Eye (tissue), 1 donor: Measurements from ENCODE around the gene TMEM42.
"Not testable (repeated sequence)": the region's sequence is repeated elsewhere in the genome, so short reads cannot be mapped to it uniquely, and the experiment has no call there.

Source experiments
- DNase-seq: peaks from one replicate; pipeline ENCODE4 v3.0.0-alpha.2; 2015

The TMEM42 gene

GRCh38 chr3:44861412-44862225 lies at the start of gene TMEM42:
TMEM42 (plus strand) TSS chr3:44861912; CDS start chr3:44861925, 13 bp downstream.
- DNase-seq, result peak; percentile 98

- no peak for DNase-seq
Observed at GRCh38 chr3:44814751-44815150, 47.0 kb upstream of the TMEM42 start.

GRCh38 chr3:44816334-44816733 lies 45.4 kb upstream of the TMEM42 start:
- DNase-seq, result not testable (repeated sequence)

DNA sequence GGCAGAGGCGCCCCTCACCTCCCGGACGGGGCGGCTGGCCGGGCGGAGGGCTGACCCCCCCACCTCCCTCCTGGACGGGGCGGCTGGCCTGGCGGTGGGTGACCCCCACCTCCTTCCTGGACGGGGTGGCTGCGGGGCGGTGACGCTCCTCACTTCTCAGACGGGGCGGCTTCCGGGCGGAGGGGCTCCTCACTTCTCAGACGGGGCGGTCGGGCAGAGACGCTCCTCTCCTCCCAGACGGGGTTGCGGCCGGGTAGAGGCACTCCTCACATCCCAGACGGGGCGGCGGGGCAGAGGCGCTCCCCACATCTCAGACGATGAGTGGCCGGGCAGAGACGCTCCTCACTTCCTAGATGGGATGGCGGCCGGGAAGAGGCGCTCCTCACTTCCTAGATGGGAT lies 40.5 kb upstream of the TMEM42 start:
- DNase-seq, result not testable (repeated sequence)

GRCh38 chr3:44825264-44825925 lies 36.3 kb upstream of the TMEM42 start:
- no peak for DNase-seq

- no peak for DNase-seq
Observed at GRCh38 chr3:44827196-44827595, 34.5 kb upstream of the TMEM42 start.

GRCh38 chr3:44831232-44831631 lies 30.5 kb upstream of the TMEM42 start:
- DNase-seq, result no peak

DNA sequence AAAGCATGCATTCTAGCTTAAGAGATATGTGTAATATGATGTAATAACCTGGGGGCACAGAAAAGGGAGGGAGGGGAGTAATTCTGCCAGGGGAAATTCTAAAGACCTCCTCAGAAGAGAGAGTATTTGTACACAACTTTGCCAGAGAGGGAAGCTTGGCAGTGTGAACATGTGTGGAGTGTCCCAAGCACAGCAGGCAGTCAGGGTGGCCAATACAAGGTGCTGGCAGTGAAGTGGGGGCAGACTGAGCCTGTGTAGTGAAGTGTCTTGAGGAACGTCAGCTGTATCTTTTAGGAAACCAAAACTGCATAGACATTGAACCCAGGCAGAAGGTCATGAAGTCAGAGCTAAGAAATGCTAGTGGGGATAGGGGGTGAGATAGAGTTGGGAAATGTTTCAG lies 29.7 kb upstream of the TMEM42 start:
- no peak for DNase-seq

DNA sequence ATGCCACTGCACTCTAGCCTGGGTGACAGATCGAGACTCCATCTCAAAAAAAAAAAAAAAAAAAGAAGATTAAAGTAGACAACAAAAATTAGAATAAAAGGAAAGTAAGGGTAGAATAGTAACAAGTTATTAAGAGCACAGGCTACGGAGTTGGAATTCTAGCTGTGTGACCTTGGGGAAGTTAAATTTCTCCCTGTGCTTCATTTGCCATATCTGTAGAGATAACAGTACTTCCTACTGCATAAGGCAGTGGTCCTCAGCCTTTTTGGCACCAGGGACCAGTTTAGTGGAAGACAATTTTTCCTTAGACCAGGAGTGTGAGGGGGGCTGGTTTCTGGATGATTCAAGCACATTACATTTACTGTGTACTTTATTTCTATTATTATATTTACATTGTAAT lies 28.7 kb upstream of the TMEM42 start:
- no peak for DNase-seq

- DNase-seq, result peak; percentile 24
Observed at GRCh38 chr3:44833394-44833793, 28.3 kb upstream of the TMEM42 start.

DNA sequence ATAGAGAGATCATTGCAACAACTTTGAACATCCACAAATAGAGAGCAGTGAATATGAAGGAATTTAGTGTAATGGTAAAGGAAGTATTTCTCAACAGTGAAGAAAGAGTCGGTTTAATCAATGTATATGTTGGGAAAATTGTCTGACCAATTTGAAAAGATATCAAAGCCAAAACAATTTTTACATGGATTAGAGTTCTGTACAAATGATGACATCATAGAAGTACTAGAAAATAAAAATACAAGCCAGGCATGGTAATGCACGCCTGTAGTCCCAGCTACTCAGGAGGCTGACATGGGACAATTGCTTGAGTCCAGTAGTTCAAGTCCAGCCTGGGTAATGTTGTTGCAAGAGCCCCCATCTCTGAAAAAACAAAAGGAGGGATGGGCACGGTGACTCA lies 26.0 kb upstream of the TMEM42 start:
- DNase-seq, result no peak

DNA sequence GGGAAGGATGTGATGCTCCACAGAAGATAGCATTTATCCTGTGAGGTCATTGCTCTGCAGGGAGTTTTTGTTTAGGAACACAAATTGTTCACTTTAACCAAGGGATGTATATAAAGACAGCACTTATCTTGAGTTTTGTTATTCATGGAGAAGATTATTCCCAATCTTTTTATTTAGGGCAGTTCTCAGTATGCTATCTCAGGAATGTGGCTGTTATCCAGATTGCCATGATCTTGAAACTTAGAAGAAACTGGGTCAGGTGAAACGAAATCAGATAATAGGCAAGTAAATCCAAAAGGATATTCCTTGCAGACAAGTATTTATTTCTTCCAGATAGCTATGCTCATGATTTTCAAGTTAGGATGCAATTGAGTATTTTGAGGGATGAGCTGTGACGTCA lies 19.3 kb upstream of the TMEM42 start:
- no peak for DNase-seq

GRCh38 chr3:44845528-44846520 lies 15.9 kb upstream of the TMEM42 start:
- no peak for DNase-seq

DNA sequence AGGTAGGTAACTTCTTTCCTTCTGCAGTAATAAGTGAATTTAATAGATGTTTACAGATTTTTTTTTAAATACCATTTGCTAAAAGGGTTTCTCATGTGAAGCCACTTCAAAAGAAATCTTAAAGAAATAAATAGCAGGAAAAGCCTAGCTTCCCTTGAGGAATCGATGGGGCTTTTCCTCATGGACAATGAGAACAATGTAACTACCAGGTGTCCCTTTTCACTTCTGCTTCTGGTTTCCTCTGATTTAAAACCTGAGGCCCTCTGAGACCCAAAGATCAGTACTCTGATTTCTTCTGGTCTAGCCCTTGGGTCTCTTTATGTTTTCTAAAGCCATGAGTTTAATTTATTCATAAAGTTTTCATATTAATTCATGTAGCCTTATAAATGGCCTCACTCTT lies 13.1 kb upstream of the TMEM42 start:
- DNase-seq, result no peak

GRCh38 chr3:44856663-44857062 lies 5.0 kb upstream of the TMEM42 start:
- not testable (repeated sequence) for DNase-seq

- no peak for DNase-seq
Observed at GRCh38 chr3:44860117-44860516, 1.6 kb upstream of the TMEM42 start.

- peak; percentile 77 for DNase-seq
Observed at GRCh38 chr3:44862226-44862637, 520 bp downstream of the TMEM42 start.

DNA sequence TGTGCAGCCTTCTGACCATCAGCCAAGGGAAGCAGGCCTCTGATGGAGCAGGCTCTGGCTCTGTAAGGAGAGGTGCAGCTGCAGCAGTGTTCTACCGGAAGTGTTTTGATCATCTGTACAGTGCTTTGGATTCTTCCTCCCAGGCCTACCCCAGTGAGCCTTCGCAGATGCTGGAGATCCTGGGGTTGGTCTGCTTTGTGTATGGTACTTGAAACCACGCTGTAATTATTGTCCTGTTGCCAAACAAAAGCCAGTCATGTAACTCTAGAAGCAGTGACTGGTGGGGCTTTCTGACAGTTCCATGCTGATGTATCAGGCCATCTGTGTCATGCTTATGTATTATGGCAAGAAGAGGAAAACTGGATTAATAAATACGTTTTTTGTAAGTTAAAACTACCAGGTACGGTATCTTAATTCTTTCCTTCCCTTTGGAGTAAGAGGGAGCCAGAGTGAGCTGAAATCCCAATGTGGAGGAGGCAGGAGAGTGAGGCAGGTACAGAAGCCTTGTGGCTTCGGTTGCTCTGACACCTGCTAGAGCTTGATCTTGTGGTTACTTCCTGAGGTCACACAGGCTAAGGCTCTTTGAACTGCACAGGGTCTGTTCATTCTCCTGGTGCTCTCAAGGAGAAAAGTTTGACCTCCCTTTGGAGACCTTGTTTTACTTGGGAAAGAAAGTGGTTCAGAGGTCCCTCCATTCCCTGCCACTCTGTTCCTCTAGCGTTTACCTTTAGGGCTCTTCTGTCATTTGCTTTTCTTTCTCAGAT lies 3.7 kb downstream of the TMEM42 start:
- DNase-seq, result no peak

DNA sequence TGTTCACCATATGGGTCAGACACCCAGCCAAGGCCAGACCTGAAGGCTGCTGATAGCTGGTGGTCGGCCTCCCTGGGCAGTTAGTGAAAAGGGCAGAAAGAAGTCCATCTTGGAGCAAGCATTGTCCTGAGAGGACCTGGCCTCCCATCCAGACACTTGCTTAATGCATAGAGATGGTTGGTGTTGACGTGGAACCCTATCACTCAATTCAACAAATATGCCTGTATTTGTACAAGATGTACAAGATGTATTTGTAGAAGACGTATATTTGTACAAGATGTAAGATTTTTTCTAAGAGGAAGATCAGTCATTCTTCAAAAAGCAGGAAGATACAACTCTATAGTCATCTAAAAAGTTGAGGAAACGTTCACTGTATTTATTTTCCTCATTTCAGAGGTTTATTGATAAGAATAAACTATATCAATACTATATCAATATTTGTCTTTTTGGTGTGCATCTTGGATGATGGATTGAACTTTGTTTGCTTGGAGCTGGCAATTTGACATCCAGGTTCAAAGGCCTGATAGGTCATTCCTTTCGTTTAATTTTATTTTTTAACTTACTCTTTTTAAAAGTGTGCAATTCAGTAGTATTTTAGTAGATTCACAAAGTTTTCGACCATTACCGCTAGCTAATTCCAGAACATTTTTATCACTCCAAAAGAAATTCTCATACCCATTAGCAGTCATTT lies 5.9 kb downstream of the TMEM42 start:
- no peak for DNase-seq

DNA sequence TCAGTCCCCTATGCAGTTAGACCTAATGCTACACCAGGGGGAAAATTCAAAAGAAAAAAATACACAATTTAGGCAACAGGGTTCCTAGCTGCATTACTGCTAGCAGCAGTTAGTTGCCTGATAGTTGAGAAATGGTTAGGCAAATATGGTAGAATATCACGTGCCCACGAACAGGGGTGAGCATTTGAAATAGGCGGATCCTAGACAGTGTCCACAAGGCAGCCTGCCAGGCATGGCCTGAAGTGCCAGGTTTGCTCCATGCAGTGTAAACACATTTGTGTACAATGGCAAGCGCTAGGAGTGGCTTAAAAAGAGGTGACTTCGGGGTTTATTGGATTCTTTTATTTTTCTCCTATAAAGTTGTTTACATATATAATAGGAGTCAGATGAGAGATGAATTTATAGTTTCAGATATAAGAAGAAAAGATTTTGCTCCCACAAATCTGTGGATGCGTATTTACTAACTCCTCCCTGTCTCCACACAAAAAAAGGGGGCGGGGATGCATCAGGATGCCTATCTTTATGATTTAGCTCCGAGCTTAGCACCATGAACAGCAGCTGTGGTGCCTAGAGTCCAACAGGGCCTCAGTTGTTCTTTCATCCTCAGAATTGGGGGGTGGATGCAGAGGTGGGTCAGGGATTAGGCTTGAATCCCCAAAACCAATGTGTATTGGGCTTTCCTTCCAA lies 8.8 kb downstream of the TMEM42 start:
- no peak for DNase-seq

DNA sequence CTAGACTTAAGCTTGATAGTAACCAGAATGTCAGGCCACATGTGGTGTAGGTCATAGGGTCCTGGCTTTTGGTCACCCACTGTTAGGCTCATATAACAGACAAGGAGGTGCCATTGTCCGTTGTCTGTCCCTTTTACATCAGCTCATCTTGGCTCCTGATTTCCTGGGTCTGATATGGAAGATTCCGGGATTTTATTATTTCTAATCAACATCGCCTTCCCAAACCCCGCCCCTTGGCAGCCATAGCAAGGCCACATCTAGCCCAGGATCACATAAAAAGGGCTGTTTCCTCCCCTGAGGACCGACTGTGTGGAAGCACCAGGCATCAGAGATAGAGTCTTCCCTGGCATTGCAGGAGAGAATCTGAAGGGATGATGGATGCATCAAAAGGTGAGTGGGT lies 12.6 kb downstream of the TMEM42 start, which contains the start of gene TGM4:
TGM4 (plus strand) TSS at position 301 of the 400 bp plus-strand sequence; CDS start at position 372, 71 bp downstream.
- DNase-seq, result no peak
